Astrocyte (in vitro differentiated cells and primary cell): ENCODE results near the gene FOXK2. TPM values are rescaled to one million over a fixed set of nuclear protein-coding genes. Genes with fewer than 3 reads are reported as not detected.

Experiments
- DNase-seq: peaks from one replicate; pipeline ENCODE4 v3.0.0-alpha.2; 2010; ENCODE audit warnings: low read depth
- FAIRE-seq: peaks from 2 replicates; lab custom pipeline; 2011; peaks lifted over from hg19 to GRCh38; lab: Jason Lieb, UNC
- H2AFZ ChIP-seq: 2 replicates; pipeline ENCODE4 v1.6.0; 2012; ENCODE audit warnings: low read depth, low read length, inconsistent platforms
- H3K27ac ChIP-seq: 2 replicates; pipeline ENCODE4 v1.5.1; 2011; ENCODE audit warnings: low read depth, low read length, inconsistent platforms
- H3K27me3 ChIP-seq: 2 replicates; pipeline ENCODE4 v1.6.0; 2011; ENCODE audit warnings: low read length, inconsistent platforms; ENCODE audit not compliant: insufficient read depth
- H3K36me3 ChIP-seq: 2 replicates; pipeline ENCODE4 v1.5.1; 2011; ENCODE audit warnings: low read length, inconsistent platforms; ENCODE audit not compliant: insufficient read depth
- H3K4me1 ChIP-seq: 2 replicates; pipeline ENCODE4 v1.5.1; 2011; ENCODE audit warnings: low read length, inconsistent platforms; ENCODE audit not compliant: insufficient read depth
- H3K4me2 ChIP-seq: 2 replicates; pipeline ENCODE4 v1.6.0; 2012; ENCODE audit warnings: low read length, inconsistent platforms
- H3K4me3 ChIP-seq: 2 replicates; pipeline ENCODE4 v1.5.1; 2011; ENCODE audit warnings: low read depth, mild to moderate bottlenecking, low read length, inconsistent platforms; ENCODE audit not compliant: insufficient read depth
- H3K79me2 ChIP-seq: 2 replicates; pipeline ENCODE4 v1.6.0; 2012; ENCODE audit warnings: mild to moderate bottlenecking, low read length, inconsistent platforms; ENCODE audit not compliant: insufficient read depth
- H3K9ac ChIP-seq: 2 replicates; pipeline ENCODE4 v1.6.0; 2012; ENCODE audit warnings: mild to moderate bottlenecking, low read length, inconsistent platforms
- H3K9me3 ChIP-seq: 2 replicates; pipeline ENCODE4 v1.5.1; 2012; ENCODE audit warnings: low read depth, mild to moderate bottlenecking, low read length, inconsistent platforms; ENCODE audit not compliant: insufficient read depth
- H4K20me1 ChIP-seq: 2 replicates; pipeline ENCODE4 v1.6.0; 2012; ENCODE audit warnings: low read length, inconsistent platforms; ENCODE audit not compliant: insufficient read depth
- H3K27ac Mint-ChIP-seq: one replicate; pipeline ENCODE4 v1.8.0; 2021; ENCODE audit warnings: mild to moderate bottlenecking, mixed read lengths; ENCODE audit not compliant: unreplicated experiment
- H3K27me3 Mint-ChIP-seq: one replicate; pipeline ENCODE4 v1.8.0; 2021; ENCODE audit warnings: low read depth, mixed read lengths; ENCODE audit not compliant: unreplicated experiment
- H3K36me3 Mint-ChIP-seq: one replicate; pipeline ENCODE4 v1.8.0; 2021; ENCODE audit warnings: low read depth, mixed read lengths; ENCODE audit not compliant: unreplicated experiment
- H3K4me1 Mint-ChIP-seq: one replicate; pipeline ENCODE4 v1.8.0; 2021; ENCODE audit warnings: low read depth, mixed read lengths; ENCODE audit not compliant: unreplicated experiment
- H3K4me3 Mint-ChIP-seq: one replicate; pipeline ENCODE4 v1.8.0; 2021; ENCODE audit warnings: mild to moderate bottlenecking, moderate library complexity, mixed read lengths; ENCODE audit not compliant: unreplicated experiment
- H3K9me3 Mint-ChIP-seq: one replicate; pipeline ENCODE4 v1.8.0; 2021; ENCODE audit warnings: mild to moderate bottlenecking, mixed read lengths; ENCODE audit not compliant: unreplicated experiment
- EZH2 ChIP-seq: IDR thresholded peaks from 2 replicates; pipeline ENCODE4 v1.6.1; 2012; ENCODE audit warnings: mild to moderate bottlenecking, low read length, inconsistent platforms; ENCODE audit not compliant: insufficient read depth
- total RNA-seq: library from RNA; stranded (reverse); gene quantifications from 2 replicates; pipeline ENCODE4 v1.2.1, GENCODE V29; 2021
- TF ChIP-seq, protein P1 (sequence below): IDR thresholded peaks from 2 replicates; pipeline ENCODE4 v1.5.1; 2011; ENCODE audit warnings: low read depth, mild to moderate bottlenecking, inconsistent platforms, low read length, moderate library complexity; ENCODE audit not compliant: insufficient read depth

FOXK2 gene
- total RNA-seq, 1 donor from 2014 or later: 68.0 TPM

DNA sequence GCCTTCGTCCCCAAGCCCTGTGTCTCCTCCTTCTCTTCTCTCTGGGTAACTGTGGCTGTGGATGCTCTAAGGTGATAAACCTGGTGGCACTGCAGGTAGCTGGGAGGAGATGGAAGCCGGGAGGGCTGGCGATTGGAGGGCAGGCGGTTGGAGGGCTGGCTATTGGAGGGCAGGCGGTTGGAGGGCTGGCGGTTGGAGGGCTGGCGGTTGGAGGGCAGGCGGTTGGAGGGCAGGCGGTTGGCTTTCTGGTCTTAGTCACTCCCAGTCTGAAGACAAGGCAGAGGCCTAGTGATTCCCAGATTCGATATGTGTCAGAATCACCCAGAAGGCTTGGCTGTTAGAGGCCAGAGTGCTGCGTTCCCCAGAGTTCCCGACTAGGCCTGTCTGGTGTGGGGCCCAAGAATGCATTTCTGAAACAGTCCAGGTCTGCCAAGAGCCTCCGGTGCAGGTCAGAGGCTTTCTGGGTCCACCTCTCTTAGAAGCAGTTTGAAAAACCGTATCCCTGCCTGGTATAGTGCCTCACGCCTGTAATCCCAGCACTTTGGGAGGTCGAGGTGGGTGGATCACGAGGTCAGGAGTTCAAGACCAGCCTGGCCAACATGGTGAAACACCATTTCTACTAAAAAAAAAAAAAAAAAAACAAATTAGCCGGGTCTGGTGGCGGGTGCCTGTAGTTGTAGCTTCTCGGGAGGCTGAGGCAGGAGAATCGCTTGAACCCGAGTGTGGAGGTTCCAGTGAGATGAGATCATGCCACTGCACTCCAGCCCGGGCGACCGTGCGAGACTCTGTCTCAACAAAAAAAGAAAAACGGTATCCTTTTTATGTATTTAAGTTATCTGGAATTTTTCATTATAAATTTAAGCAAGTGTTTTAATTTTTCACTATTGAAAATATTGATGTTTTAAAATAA is 69.0 kb downstream of the FOXK2 start:
- no peak overlapping the region for H3K27ac ChIP-seq
- H3K36me3 ChIP-seq: peaks cover 7% of the 10 kb centered on the region
- peaks cover 2% of the 10 kb centered on the region for H3K79me2 ChIP-seq
- H3K4me3 Mint-ChIP-seq: no peak overlapping the region
- no peak for FAIRE-seq
- H3K4me3 ChIP-seq: no peak overlapping the region
- no peaks in the 10 kb centered on the region for H3K9me3 Mint-ChIP-seq
- H3K4me1 Mint-ChIP-seq: peaks cover 8% of the 10 kb centered on the region
- H3K4me1 ChIP-seq: peaks cover 3% of the 10 kb centered on the region
- H3K9me3 ChIP-seq: no peaks in the 10 kb centered on the region
- H4K20me1 ChIP-seq: peaks cover 17% of the 10 kb centered on the region
- no peak overlapping the region for H3K9ac ChIP-seq
- peaks cover 16% of the 10 kb centered on the region for H3K36me3 Mint-ChIP-seq
- TF ChIP-seq, protein P1, sequence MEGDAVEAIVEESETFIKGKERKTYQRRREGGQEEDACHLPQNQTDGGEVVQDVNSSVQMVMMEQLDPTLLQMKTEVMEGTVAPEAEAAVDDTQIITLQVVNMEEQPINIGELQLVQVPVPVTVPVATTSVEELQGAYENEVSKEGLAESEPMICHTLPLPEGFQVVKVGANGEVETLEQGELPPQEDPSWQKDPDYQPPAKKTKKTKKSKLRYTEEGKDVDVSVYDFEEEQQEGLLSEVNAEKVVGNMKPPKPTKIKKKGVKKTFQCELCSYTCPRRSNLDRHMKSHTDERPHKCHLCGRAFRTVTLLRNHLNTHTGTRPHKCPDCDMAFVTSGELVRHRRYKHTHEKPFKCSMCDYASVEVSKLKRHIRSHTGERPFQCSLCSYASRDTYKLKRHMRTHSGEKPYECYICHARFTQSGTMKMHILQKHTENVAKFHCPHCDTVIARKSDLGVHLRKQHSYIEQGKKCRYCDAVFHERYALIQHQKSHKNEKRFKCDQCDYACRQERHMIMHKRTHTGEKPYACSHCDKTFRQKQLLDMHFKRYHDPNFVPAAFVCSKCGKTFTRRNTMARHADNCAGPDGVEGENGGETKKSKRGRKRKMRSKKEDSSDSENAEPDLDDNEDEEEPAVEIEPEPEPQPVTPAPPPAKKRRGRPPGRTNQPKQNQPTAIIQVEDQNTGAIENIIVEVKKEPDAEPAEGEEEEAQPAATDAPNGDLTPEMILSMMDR: no peak
- TF ChIP-seq EZH2: no peak
- H3K4me2 ChIP-seq: no peak overlapping the region
- DNase-seq: no peak
- no peak overlapping the region for H2AFZ ChIP-seq
- no peaks in the 10 kb centered on the region for H3K27me3 Mint-ChIP-seq
- H3K27ac Mint-ChIP-seq: no peak overlapping the region
- no peaks in the 10 kb centered on the region for H3K27me3 ChIP-seq

DNA sequence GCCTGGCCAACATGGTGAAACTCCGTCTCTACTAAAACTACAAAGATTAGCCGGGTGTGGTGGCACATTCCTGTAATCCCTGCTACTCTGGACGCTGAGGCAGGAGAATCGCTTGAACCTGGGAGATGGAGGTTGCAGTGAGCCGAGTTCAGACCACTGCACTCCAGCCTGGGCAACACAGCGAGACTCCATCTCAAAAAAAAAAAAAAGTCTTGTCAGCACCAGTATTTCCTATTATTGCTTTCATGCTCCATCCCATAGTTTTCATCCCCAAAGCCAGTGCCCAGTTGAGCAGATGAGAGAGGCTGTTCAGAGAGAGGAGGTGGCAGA is 70.3 kb downstream of the FOXK2 start:
- DNase-seq (no peak), FAIRE-seq (no peak)
- no peaks in the 10 kb centered on the region for H3K9me3 Mint-ChIP-seq
- H3K27ac Mint-ChIP-seq: no peak overlapping the region
- peaks cover 14% of the 10 kb centered on the region for H3K36me3 Mint-ChIP-seq
- H3K27ac ChIP-seq: no peak overlapping the region
- H3K4me1 ChIP-seq: peaks cover 8% of the 10 kb centered on the region
- TF ChIP-seq, protein P1: no peak
- TF ChIP-seq EZH2: no peak
- no peak overlapping the region for H3K4me3 ChIP-seq
- H3K27me3 Mint-ChIP-seq: no peaks in the 10 kb centered on the region
- no peaks in the 10 kb centered on the region for H3K27me3 ChIP-seq
- H3K9ac ChIP-seq: no peak overlapping the region
- H3K79me2 ChIP-seq: peaks cover 12% of the 10 kb centered on the region
- no peak overlapping the region for H3K4me2 ChIP-seq
- peaks cover 7% of the 10 kb centered on the region for H3K36me3 ChIP-seq
- peaks cover 14% of the 10 kb centered on the region for H4K20me1 ChIP-seq
- H3K4me3 Mint-ChIP-seq: no peak overlapping the region
- no peak overlapping the region for H2AFZ ChIP-seq
- H3K9me3 ChIP-seq: no peaks in the 10 kb centered on the region
- H3K4me1 Mint-ChIP-seq: peaks cover 8% of the 10 kb centered on the region

DNA sequence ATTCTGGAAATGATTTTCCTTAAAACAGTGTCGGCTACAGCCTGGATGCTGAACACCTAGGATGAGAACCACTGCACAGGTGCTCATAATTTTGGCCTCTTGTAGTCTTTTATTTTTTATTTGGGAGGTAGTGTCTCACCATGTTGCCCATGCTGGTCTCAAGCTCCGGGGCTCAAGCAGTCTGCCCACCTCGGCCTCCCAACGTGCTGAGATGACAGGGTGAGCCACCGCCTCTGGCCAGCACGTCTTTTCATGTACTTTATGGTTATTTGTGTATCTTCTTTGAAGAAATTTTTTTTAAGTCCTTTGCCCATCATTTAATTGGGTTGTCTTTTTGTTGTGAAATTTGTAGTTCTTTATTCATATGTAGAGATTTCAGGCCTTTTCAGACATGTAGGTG is 70.7 kb downstream of the FOXK2 start:
- no peak for DNase-seq
- Mint-ChIP-seq H3K36me3 (peaks cover 12% of the 10 kb centered on the region), H3K27me3 (no peaks in the 10 kb centered on the region), H3K4me3 (no peak overlapping the region), H3K4me1 (peaks cover 8% of the 10 kb centered on the region), H3K9me3 (no peaks in the 10 kb centered on the region), H3K27ac (no peak overlapping the region)
- TF ChIP-seq, protein P1: no peak
- TF ChIP-seq EZH2: no peak
- no peak overlapping the region for H3K9ac ChIP-seq
- peaks cover 4% of the 10 kb centered on the region for H3K36me3 ChIP-seq
- H3K4me3 ChIP-seq: no peak overlapping the region
- peaks cover 8% of the 10 kb centered on the region for H3K4me1 ChIP-seq
- H2AFZ ChIP-seq: no peak overlapping the region
- no peaks in the 10 kb centered on the region for H3K27me3 ChIP-seq
- peaks cover 10% of the 10 kb centered on the region for H4K20me1 ChIP-seq
- no peak overlapping the region for H3K27ac ChIP-seq
- H3K9me3 ChIP-seq: no peaks in the 10 kb centered on the region
- no peak for FAIRE-seq
- H3K4me2 ChIP-seq: no peak overlapping the region
- H3K79me2 ChIP-seq: peaks cover 14% of the 10 kb centered on the region
